H1 (cell line): Measurements from ENCODE around the gene FNDC10. TPM values are rescaled to one million over a fixed set of nuclear protein-coding genes. Genes with fewer than 3 reads are reported as not detected.

Experiments
- CTCF ChIA-PET: fragments of 300-600 bp; sonication (Branson Sonifier 250); formaldehyde crosslinking; loops from one replicate; lab custom pipeline; 2021; ENCODE audit not compliant: partially characterized antibody; lab: Charles Lee
- POLR2A ChIA-PET: fragments of 300-600 bp; sonication (Branson Sonifier 250); formaldehyde crosslinking; loops from one replicate; lab custom pipeline; 2021; ENCODE audit warnings: inconsistent platforms; ENCODE audit not compliant: partially characterized antibody; lab: Charles Lee
- DNase-seq, 2 experiments: peaks; one replicate each; pipeline versions ENCODE4 v3.0.0 to v3.0.0-alpha.2; 2010 to 2022; ENCODE audit warnings: low spot score in 2 of 2, low read depth in 1 of 2, mixed read lengths in 1 of 2
- FAIRE-seq: peaks from 2 replicates; lab custom pipeline; 2011; peaks lifted over from hg19 to GRCh38; lab: Jason Lieb, UNC
- H2AFZ ChIP-seq: 2 replicates; pipeline ENCODE4 v1.8.1; 2012; ENCODE audit warnings: low read length, inconsistent platforms
- H2AK5ac ChIP-seq: 2 replicates; pipeline ENCODE4 v1.6.1; 2013; ENCODE audit warnings: low read depth, low read length
- H2BK120ac ChIP-seq: replicated peaks from 2 replicates; pipeline ENCODE3; 2013; ENCODE audit warnings: low read depth, low read length, inconsistent platforms
- H2BK12ac ChIP-seq: 2 replicates; pipeline ENCODE4 v1.6.1; 2013; ENCODE audit warnings: low read depth, low read length
- H2BK15ac ChIP-seq: 2 replicates; pipeline ENCODE4 v1.6.1; 2013; ENCODE audit warnings: low read length
- H2BK20ac ChIP-seq: 2 replicates; pipeline ENCODE4 v1.6.1; 2013; ENCODE audit warnings: low read length
- H2BK5ac ChIP-seq: 2 replicates; pipeline ENCODE4 v1.6.1; 2013; ENCODE audit warnings: low read depth, low read length
- H3K14ac ChIP-seq: 2 replicates; pipeline ENCODE4 v1.6.1; 2013; ENCODE audit warnings: inconsistent platforms; ENCODE audit not compliant: insufficient read length
- H3K18ac ChIP-seq: 2 replicates; pipeline ENCODE4 v1.6.1; 2013; ENCODE audit warnings: low read length; ENCODE audit errors: extremely low read depth
- H3K23ac ChIP-seq: 2 replicates; pipeline ENCODE4 v1.6.1; 2013; ENCODE audit warnings: inconsistent platforms; ENCODE audit not compliant: insufficient read length
- H3K23me2 ChIP-seq: 2 replicates; pipeline ENCODE4 v1.6.1; 2013; ENCODE audit warnings: low read depth, low read length
- H3K27ac ChIP-seq: 2 replicates; pipeline ENCODE4 v1.6.1; 2011; ENCODE audit warnings: low read depth, low read length, inconsistent platforms
- H3K27me3 ChIP-seq, 4 experiments: replicated peaks in 1 of 4; 1 replicate in 1 of 4; 2 replicates in 3 of 4; pipeline versions ENCODE4 v1.6.1 to v1.8.1; 2011 to 2013; ENCODE audit warnings: low read length in 3 of 4, mild to moderate bottlenecking in 3 of 4, inconsistent platforms in 2 of 4, mixed read lengths in 2 of 4, moderate library complexity in 1 of 4; ENCODE audit not compliant: control insufficient read depth in 3 of 4, insufficient read depth in 3 of 4; ENCODE audit errors: extremely low read depth in 1 of 4
- H3K36me3 ChIP-seq, 4 experiments: 2 replicates each; pipeline versions ENCODE4 v1.6.1 to v1.8.1; 2011 to 2013; ENCODE audit warnings: mild to moderate bottlenecking in 4 of 4, low read length in 3 of 4, moderate library complexity in 2 of 4, control low read depth in 1 of 4, inconsistent platforms in 1 of 4; ENCODE audit not compliant: insufficient read depth in 4 of 4, control insufficient read depth in 2 of 4
- H3K4ac ChIP-seq: replicated peaks from 2 replicates; pipeline ENCODE3; 2013; ENCODE audit warnings: low read length, low read depth, mixed read lengths, inconsistent platforms; ENCODE audit not compliant: insufficient read length
- H3K4me1 ChIP-seq, 4 experiments: replicated peaks in 1 of 4; 1 replicate in 1 of 4; 2 replicates in 3 of 4; pipeline versions ENCODE4 v1.6.1 to v1.8.1; 2011 to 2013; ENCODE audit warnings: low read length in 3 of 4, inconsistent platforms in 2 of 4, mixed read lengths in 1 of 4; ENCODE audit not compliant: insufficient read depth in 4 of 4, control insufficient read depth in 3 of 4
- H3K4me2 ChIP-seq, 2 experiments: 2 replicates each; pipeline versions ENCODE4 v1.6.1 to v1.8.1; 2011 to 2013; ENCODE audit warnings: low read depth in 2 of 2, low read length in 2 of 2, control low read depth in 1 of 2, inconsistent platforms in 1 of 2, mild to moderate bottlenecking in 1 of 2; ENCODE audit not compliant: insufficient read depth in 1 of 2
- H3K4me3 ChIP-seq, 4 experiments: fragments of 200-600, 300-600 bp in 1 of 4; sonication (generic), shearing (Covaris generic), sonication (Bioruptor Twin) in 1 of 4; 2 replicates each; pipeline versions ENCODE4 v1.5.1 to v1.8.1; 2011 to 2016; ENCODE audit warnings: low read length in 4 of 4, low read depth in 3 of 4, control low read depth in 2 of 4, inconsistent platforms in 2 of 4, mild to moderate bottlenecking in 2 of 4, mixed read lengths in 1 of 4, moderate library complexity in 1 of 4; ENCODE audit not compliant: insufficient read depth in 2 of 4; ENCODE audit errors: extremely low read depth in 1 of 4
- H3K56ac ChIP-seq: replicated peaks from 2 replicates; pipeline ENCODE3; 2013; ENCODE audit warnings: low read depth, mild to moderate bottlenecking, mixed read lengths, low read length, inconsistent platforms; ENCODE audit not compliant: insufficient read length
- H3K79me1 ChIP-seq: 2 replicates; pipeline ENCODE4 v1.6.1; 2013; ENCODE audit warnings: low read depth, low read length, control low read depth
- H3K79me2 ChIP-seq, 2 experiments: 2 replicates each; pipeline versions ENCODE4 v1.6.1 to v1.8.1; 2012 to 2013; ENCODE audit warnings: low read length in 2 of 2, mild to moderate bottlenecking in 2 of 2, inconsistent platforms in 1 of 2; ENCODE audit not compliant: insufficient read depth in 2 of 2, control insufficient read depth in 1 of 2
- H3K9ac ChIP-seq, 4 experiments: replicated peaks in 1 of 4; 1 replicate in 1 of 4; 2 replicates in 3 of 4; pipeline versions ENCODE4 v1.6.1 to v1.8.1; 2011 to 2013; ENCODE audit warnings: low read depth in 3 of 4, low read length in 3 of 4, control low read depth in 2 of 4, mild to moderate bottlenecking in 2 of 4, moderate library complexity in 2 of 4, inconsistent platforms in 1 of 4; ENCODE audit errors: extremely low read depth in 1 of 4
- H3K9me3 ChIP-seq, 2 experiments: 2 replicates each; pipeline versions ENCODE4 v1.6.1 to v1.8.1; 2012 to 2013; ENCODE audit warnings: mild to moderate bottlenecking in 2 of 2, moderate library complexity in 2 of 2, control low read depth in 1 of 2, inconsistent platforms in 1 of 2, low read depth in 1 of 2, low read length in 1 of 2, mixed read lengths in 1 of 2; ENCODE audit not compliant: insufficient read depth in 2 of 2
- H4K20me1 ChIP-seq, 2 experiments: replicated peaks in 1 of 2; 2 replicates each; pipeline versions ENCODE3 to v1.8.1; 2011 to 2013; ENCODE audit warnings: inconsistent platforms in 2 of 2, low read length in 2 of 2, mild to moderate bottlenecking in 1 of 2; ENCODE audit not compliant: insufficient read depth in 2 of 2, control insufficient read depth in 1 of 2
- H4K5ac ChIP-seq: 2 replicates; pipeline ENCODE4 v1.6.1; 2013; ENCODE audit warnings: low read length, low read depth, mixed read lengths, inconsistent platforms; ENCODE audit not compliant: insufficient read length
- H4K8ac ChIP-seq: 2 replicates; pipeline ENCODE4 v1.8.0; 2013; ENCODE audit warnings: mild to moderate bottlenecking, moderate library complexity, low read length, inconsistent platforms; ENCODE audit not compliant: insufficient read depth; ENCODE audit errors: extremely low read depth
- H4K91ac ChIP-seq: replicated peaks from 2 replicates; pipeline ENCODE3; 2013; ENCODE audit warnings: low read length, mixed read lengths, inconsistent platforms; ENCODE audit not compliant: insufficient read length
- SP2 ChIP-seq: IDR thresholded peaks from 2 replicates; pipeline ENCODE4 v1.6.1; 2012; ENCODE audit warnings: mild to moderate bottlenecking, low read length, inconsistent platforms
- TEAD4 ChIP-seq: IDR thresholded peaks from 2 replicates; pipeline ENCODE4 v1.6.1; 2012; ENCODE audit warnings: low read depth, low read length, inconsistent platforms, mixed read lengths
- WGBS, 2 experiments: shearing (Covaris generic) in 1 of 2; methylation state at CpG; one replicate each; pipeline versions ENCODE4 v1.1.6 to v1.1.7; 2013 to 2015; ENCODE audit warnings: low lambda C conversion rate in 2 of 2, mixed read lengths in 2 of 2, inconsistent platforms in 1 of 2, low coverage in 1 of 2, missing lambda C conversion rate in 1 of 2; ENCODE audit not compliant: insufficient replicate concordance in 2 of 2, insufficient coverage in 1 of 2, insufficient read length in 1 of 2; ENCODE audit errors: extremely low coverage in 1 of 2, missing lambda C conversion rate in 1 of 2; 5-methylcytosine and 5-hydroxymethylcytosine counted together
- polyA plus RNA-seq, 7 experiments: library from polyadenylated mRNA; depleted of rRNA in 3 of 7; stranded (reverse) in 5 of 7; unstranded in 2 of 7; fragments of >200 nt in 5 of 7; fragments of 200-250 nt in 2 of 7; gene quantifications; 1 replicate in 5 of 7; 2 replicates in 1 of 7; 4 replicates in 1 of 7; pipeline versions ENCODE4 v1.2.1 to v1.2.3, GENCODE V29; 2011 to 2013; ENCODE audit warnings: missing spikeins in 2 of 7, mixed read lengths in 2 of 7
- total RNA-seq: library from RNA; stranded (reverse); fragmentation: NEBNext Ultra II Directional; extraction: Animal tissue kit (Norgen Biotek cat#: 25700); gene quantifications from 2 replicates; pipeline ENCODE4 v1.2.1, GENCODE V29; 2021
- TF ChIP-seq, protein P1 (sequence below): IDR thresholded peaks from 2 replicates; pipeline ENCODE4 v1.6.1; 2012; ENCODE audit warnings: inconsistent platforms

The FNDC10 gene
- total and polyA plus RNA-seq, 2 of the 8 experiments (the other 6 are each of a cell fraction or from before 2014, with no cell fraction given) = 19.0 to 21.8 TPM

DNA sequence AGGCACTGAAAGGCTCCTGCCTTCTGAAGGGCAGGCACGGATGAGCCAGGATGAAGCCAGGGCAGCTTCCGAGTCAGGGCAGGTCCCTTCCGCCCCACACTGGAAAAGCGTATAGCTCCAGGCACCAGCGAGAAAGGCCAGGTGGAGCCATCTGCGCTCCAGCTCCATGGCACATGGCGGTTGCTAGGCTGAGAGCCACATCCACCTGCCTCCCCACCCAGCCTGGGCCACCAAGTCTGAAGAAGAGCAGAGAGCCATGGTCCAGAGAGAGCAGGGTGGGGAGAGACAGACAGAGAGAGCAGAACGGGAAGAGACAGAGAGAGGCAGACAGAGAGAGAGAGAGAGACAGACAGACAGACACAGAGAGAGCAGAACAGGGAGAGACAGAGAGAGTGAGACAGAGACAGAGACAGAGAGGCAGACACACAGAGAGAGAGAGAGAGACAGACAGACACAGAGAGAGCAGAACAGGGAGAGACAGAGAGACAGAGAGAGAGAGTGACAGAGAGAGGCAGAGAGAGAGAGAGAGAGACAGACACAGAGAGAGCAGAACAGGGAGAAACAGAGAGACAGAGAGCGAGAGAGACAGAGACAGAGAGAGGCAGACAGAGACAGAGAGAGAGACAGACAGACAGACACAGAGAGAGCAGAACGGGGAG, 5.2 kb downstream of the FNDC10 start:
- Histone ChIP-seq H3K4me1 (peaks cover 0 to 20% (median 16%) of the 10 kb centered on the region in 4 experiments; a peak in 6 of 7 replicates), H3K27ac (no peak overlapping the region), H2BK5ac (no peak overlapping the region), H3K27me3 (peaks cover 6 to 22% (median 18%) of the 10 kb centered on the region in 4 experiments), H2BK120ac (no peak overlapping the region), H3K23ac (no peak overlapping the region), H4K5ac (no peak overlapping the region), H3K4ac (no peak overlapping the region), H2AFZ (no peak overlapping the region), H2BK20ac (no peak overlapping the region), H3K4me3 (no peak overlapping the region), H4K91ac (no peak overlapping the region), H3K79me1 (no peaks in the 10 kb centered on the region), H2AK5ac (peak overlapping the region; percentile 75; the same call in 1 of the 2 replicates), H3K18ac (no peak overlapping the region), H2BK15ac (no peak overlapping the region), H3K56ac (no peak overlapping the region), H3K23me2 (peaks cover 9% of the 10 kb centered on the region; the same call in 1 of the 2 replicates), H3K36me3 (no peaks in the 10 kb centered on the region), H2BK12ac (0 out of 2 replicates have a peak overlapping the region, but pooled peaks have one; percentile 17), H4K20me1 (peaks cover 2 to 6% of the 10 kb centered on the region in 2 experiments), H3K4me2 (no peak overlapping the region), H4K8ac (peak overlapping the region; percentile 80; the same call in 1 of the 2 replicates), H3K9ac (no peak overlapping the region), H3K79me2 (no peaks in the 10 kb centered on the region), H3K9me3 (no peaks in the 10 kb centered on the region), H3K14ac (no peak overlapping the region)
- FAIRE-seq (no peak), DNase-seq (no peak)
- ChIA-PET POLR2A (interaction anchor here (0.6 kb wide), 1 partner anchor 245 kb away, joined by 4 read pairs; no protein-coding TSS in a partner anchor), CTCF (interaction anchor here (0.6 to 1.8 kb wide), 3 partner anchors 20 to 75 kb away, joined by 3 to 6 read pairs (median 3); no protein-coding TSS in a partner anchor)
- TF ChIP-seq TEAD4 = no peak
- no peak for TF ChIP-seq SP2
- TF ChIP-seq, protein P1, sequence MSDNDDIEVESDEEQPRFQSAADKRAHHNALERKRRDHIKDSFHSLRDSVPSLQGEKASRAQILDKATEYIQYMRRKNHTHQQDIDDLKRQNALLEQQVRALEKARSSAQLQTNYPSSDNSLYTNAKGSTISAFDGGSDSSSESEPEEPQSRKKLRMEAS = peak; percentile 53
- 84% methylated on average over 10 of the region's 10 CpGs; no CpG with 5 or more reads in 1 of the 2 experiments for WGBS, 2 experiments
